ENCODE data around the gene SFXN5.

The SFXN5 gene

DNA sequence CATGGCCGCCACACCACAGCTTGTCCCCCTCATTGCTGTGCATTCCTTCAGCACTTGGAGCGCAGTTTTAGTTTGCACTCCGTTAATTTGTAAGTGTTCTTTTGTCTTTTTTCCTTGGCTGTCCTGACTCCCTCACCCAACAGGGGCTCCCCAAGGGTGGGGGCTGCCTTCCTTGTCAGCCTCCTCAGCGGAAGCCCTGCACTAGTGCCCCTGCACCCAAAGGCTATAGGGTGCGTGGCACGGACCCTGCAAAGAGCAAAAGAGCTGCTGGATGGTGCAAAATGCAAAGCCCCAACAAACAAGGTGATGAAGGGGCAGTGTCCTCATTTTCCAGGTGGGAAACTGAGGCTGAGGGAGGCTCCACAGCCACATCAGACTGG lies 107.4 kb downstream of the SFXN5 start:
- TF ChIP-seq FOXP2 (optimal IDR thresholded peaks at IDR 0.05; ENCODE audit: borderline replicate concordance, extremely low read depth, extremely low read length, insufficient read depth) = no peak
- TF ChIP-seq, protein P1, sequence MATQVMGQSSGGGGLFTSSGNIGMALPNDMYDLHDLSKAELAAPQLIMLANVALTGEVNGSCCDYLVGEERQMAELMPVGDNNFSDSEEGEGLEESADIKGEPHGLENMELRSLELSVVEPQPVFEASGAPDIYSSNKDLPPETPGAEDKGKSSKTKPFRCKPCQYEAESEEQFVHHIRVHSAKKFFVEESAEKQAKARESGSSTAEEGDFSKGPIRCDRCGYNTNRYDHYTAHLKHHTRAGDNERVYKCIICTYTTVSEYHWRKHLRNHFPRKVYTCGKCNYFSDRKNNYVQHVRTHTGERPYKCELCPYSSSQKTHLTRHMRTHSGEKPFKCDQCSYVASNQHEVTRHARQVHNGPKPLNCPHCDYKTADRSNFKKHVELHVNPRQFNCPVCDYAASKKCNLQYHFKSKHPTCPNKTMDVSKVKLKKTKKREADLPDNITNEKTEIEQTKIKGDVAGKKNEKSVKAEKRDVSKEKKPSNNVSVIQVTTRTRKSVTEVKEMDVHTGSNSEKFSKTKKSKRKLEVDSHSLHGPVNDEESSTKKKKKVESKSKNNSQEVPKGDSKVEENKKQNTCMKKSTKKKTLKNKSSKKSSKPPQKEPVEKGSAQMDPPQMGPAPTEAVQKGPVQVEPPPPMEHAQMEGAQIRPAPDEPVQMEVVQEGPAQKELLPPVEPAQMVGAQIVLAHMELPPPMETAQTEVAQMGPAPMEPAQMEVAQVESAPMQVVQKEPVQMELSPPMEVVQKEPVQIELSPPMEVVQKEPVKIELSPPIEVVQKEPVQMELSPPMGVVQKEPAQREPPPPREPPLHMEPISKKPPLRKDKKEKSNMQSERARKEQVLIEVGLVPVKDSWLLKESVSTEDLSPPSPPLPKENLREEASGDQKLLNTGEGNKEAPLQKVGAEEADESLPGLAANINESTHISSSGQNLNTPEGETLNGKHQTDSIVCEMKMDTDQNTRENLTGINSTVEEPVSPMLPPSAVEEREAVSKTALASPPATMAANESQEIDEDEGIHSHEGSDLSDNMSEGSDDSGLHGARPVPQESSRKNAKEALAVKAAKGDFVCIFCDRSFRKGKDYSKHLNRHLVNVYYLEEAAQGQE (IDR thresholded peaks at IDR 0.05; ENCODE audit: insufficient read depth in 1 of 2, low read depth in 2 of 2, low read length in 2 of 2) = no peak
- no peak for TF ChIP-seq POLR2AphosphoS5 (IDR thresholded peaks at IDR 0.05; ENCODE audit: low read depth, low read length)
- no peak for TF ChIP-seq SIN3A (IDR thresholded peaks at IDR 0.05; ENCODE audit: borderline replicate concordance, insufficient read depth, low read length)
- TF ChIP-seq TAF1 (IDR thresholded peaks at IDR 0.05; ENCODE audit: borderline replicate concordance, insufficient read depth, low read length) = no peak

DNA sequence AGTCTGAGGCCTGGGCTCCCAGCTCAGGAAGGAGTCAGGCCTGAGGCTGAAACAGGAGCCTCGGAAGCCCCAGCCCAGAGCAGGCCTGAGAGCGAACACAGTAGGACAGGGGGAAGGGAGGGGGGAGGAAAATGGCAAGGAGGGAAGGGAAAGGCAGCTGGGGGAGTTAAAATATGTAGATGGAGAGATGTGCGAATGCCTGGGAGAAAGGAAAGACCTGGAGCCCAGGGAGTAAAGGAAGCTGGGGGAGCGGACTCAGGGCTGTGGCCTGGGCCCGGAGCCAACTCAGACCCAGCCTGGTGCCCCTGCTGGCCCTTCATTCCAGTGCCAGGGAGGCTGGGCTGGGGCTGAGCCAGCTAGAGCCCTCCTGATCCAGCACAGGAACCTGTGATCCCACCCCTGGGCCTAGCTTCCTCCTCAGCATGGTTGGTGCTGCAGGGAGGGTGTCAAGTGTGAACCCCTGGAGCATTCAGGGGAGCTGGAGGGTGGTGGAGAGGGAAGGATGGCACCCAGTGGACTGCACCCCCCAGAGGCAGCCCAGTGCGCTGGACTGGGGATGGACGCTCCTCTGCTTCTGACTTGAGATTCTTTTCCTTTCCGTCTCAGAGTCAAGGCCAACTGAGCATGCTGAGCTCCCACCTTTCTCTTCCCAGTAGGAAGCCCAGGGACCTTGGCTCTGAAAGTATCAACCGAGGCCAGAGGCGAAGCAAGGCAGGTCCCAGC lies 107.9 kb downstream of the SFXN5 start:
- no peak for TF ChIP-seq POLR2AphosphoS5 (IDR thresholded peaks at IDR 0.05; ENCODE audit: low read depth, low read length)
- TF ChIP-seq SIN3A (IDR thresholded peaks at IDR 0.05; ENCODE audit: borderline replicate concordance, insufficient read depth, low read length) = no peak
- TF ChIP-seq FOXP2 (optimal IDR thresholded peaks at IDR 0.05; ENCODE audit: borderline replicate concordance, extremely low read depth, extremely low read length, insufficient read depth) = no peak
- TF ChIP-seq, protein P1 (IDR thresholded peaks at IDR 0.05; ENCODE audit: insufficient read depth in 1 of 2, low read depth in 2 of 2, low read length in 2 of 2) = no peak

GRCh38 chr2:72962911-72963310 lies 108.6 kb downstream of the SFXN5 start:
- TF ChIP-seq SIN3A (IDR thresholded peaks at IDR 0.05; ENCODE audit: borderline replicate concordance, insufficient read depth, low read length) (no peak), POLR2AphosphoS5 (IDR thresholded peaks at IDR 0.05; ENCODE audit: low read depth, low read length) (no peak), TAF1 (IDR thresholded peaks at IDR 0.05; ENCODE audit: borderline replicate concordance, insufficient read depth, low read length) (no peak), FOXP2 (optimal IDR thresholded peaks at IDR 0.05; ENCODE audit: borderline replicate concordance, extremely low read depth, extremely low read length, insufficient read depth) (no peak)
- TF ChIP-seq, protein P1 (IDR thresholded peaks at IDR 0.05; ENCODE audit: insufficient read depth in 1 of 2, low read depth in 2 of 2, low read length in 2 of 2) = no peak

GRCh38 chr2:72961853-72962468 lies 109.6 kb downstream of the SFXN5 start:
- TF ChIP-seq FOXP2 (optimal IDR thresholded peaks at IDR 0.05; ENCODE audit: borderline replicate concordance, extremely low read depth, extremely low read length, insufficient read depth) (no peak), SIN3A (IDR thresholded peaks at IDR 0.05; ENCODE audit: borderline replicate concordance, insufficient read depth, low read length) (no peak), TAF1 (IDR thresholded peaks at IDR 0.05; ENCODE audit: borderline replicate concordance, insufficient read depth, low read length) (no peak), POLR2AphosphoS5 (IDR thresholded peaks at IDR 0.05; ENCODE audit: low read depth, low read length) (no peak)
- TF ChIP-seq, protein P1 (IDR thresholded peaks at IDR 0.05; ENCODE audit: insufficient read depth in 1 of 2, low read depth in 2 of 2, low read length in 2 of 2) = no peak

All from PFSK-1 (cell line).